ENCODE results near the gene TMEM14A. TPM values are rescaled to one million over a fixed set of nuclear protein-coding genes. Genes with fewer than 3 reads are reported as not detected.
"Not testable (repeated sequence)": the region's sequence is repeated elsewhere in the genome, so short reads cannot be mapped to it uniquely, and the experiment has no call there.

TMEM14A gene
- total RNA-seq, 2 experiments from 2014 or later = 22.5 to 25.3 TPM

GRCh38 chr6:52714761-52715160 lies 43.8 kb downstream of the TMEM14A start:
- not testable (repeated sequence) for H3K27ac Mint-ChIP-seq

GRCh38 chr6:52718550-52718949 lies 47.6 kb downstream of the TMEM14A start:
- H3K27ac Mint-ChIP-seq = no peak overlapping the region
- ChIA-PET POLR2A (no interaction called here), CTCF (no interaction called here)
- no peak overlapping the region for H3K4me3 Mint-ChIP-seq
- H3K9me3 Mint-ChIP-seq = no peaks in the 10 kb centered on the region
- no peaks in the 10 kb centered on the region for H3K4me1 Mint-ChIP-seq
- DNase-seq = no peak
- peaks cover 2% of the 10 kb centered on the region for H3K27me3 Mint-ChIP-seq
- no peaks in the 10 kb centered on the region for H3K36me3 Mint-ChIP-seq (ENCODE audit: low read depth)

More at GRCh38 chr6:52714761-52715160, 43.8 kb downstream of the TMEM14A start:
- CTCF ChIA-PET; POLR2A ChIA-PET; H3K27me3 Mint-ChIP-seq; H3K9me3 Mint-ChIP-seq; DNase-seq; H3K4me1 Mint-ChIP-seq; H3K36me3 Mint-ChIP-seq (ENCODE audit: low read depth); H3K4me3 Mint-ChIP-seq: not testable (repeated sequence)

- ChIA-PET POLR2A (no interaction called here), CTCF (no interaction called here)
- Mint-ChIP-seq H3K36me3 (ENCODE audit: low read depth) (no peaks in the 10 kb centered on the region), H3K9me3 (no peaks in the 10 kb centered on the region), H3K4me3 (no peak overlapping the region), H3K4me1 (no peaks in the 10 kb centered on the region), H3K27ac (no peak overlapping the region), H3K27me3 (peaks cover 2% of the 10 kb centered on the region)
- DNase-seq = no peak
These were observed 49.4 kb downstream of the TMEM14A start for GRCh38 chr6:52720321-52720720.

- CTCF ChIA-PET = interaction anchor here (1.0 kb wide), 1 partner anchor 342 kb away, joined by 3 read pairs; the partner anchor contains the start of gene FBXO9
- Mint-ChIP-seq H3K4me3 (no peak overlapping the region), H3K9me3 (no peaks in the 10 kb centered on the region), H3K36me3 (ENCODE audit: low read depth) (no peaks in the 10 kb centered on the region), H3K4me1 (no peaks in the 10 kb centered on the region), H3K27ac (no peak overlapping the region), H3K27me3 (peaks cover 4% of the 10 kb centered on the region)
- POLR2A ChIA-PET = no interaction called here
- no peak for DNase-seq
These were observed 53.1 kb downstream of the TMEM14A start for GRCh38 chr6:52724042-52724405.

GRCh38 chr6:52724406-52725121 lies 53.7 kb downstream of the TMEM14A start:
- Mint-ChIP-seq H3K4me3 (no peak overlapping the region), H3K4me1 (no peaks in the 10 kb centered on the region), H3K27ac (no peak overlapping the region), H3K36me3 (ENCODE audit: low read depth) (no peaks in the 10 kb centered on the region), H3K27me3 (peaks cover 4% of the 10 kb centered on the region), H3K9me3 (no peaks in the 10 kb centered on the region)
- POLR2A ChIA-PET = no interaction called here
- DNase-seq = peak; percentile 55
- CTCF ChIA-PET = interaction anchor here (1.0 to 1.4 kb wide), 2 partner anchors 12 to 341 kb away, joined by 3 to 4 read pairs; partner anchors contain the start of gene FBXO9

- no peaks in the 10 kb centered on the region for H3K9me3 Mint-ChIP-seq
- no peaks in the 10 kb centered on the region for H3K4me1 Mint-ChIP-seq
- no peak overlapping the region for H3K27ac Mint-ChIP-seq
- H3K4me3 Mint-ChIP-seq = no peak overlapping the region
- DNase-seq = no peak
- H3K27me3 Mint-ChIP-seq = peaks cover 4% of the 10 kb centered on the region
- CTCF ChIA-PET = interaction anchor here (1.0 to 1.4 kb wide), 2 partner anchors 11 to 340 kb away, joined by 3 to 4 read pairs; partner anchors contain the start of gene FBXO9
- no peaks in the 10 kb centered on the region for H3K36me3 Mint-ChIP-seq (ENCODE audit: low read depth)
- POLR2A ChIA-PET = no interaction called here
These were observed 54.2 kb downstream of the TMEM14A start for GRCh38 chr6:52725143-52725534.

GRCh38 chr6:52725535-52726192 lies 54.8 kb downstream of the TMEM14A start:
- H3K27me3 Mint-ChIP-seq = peaks cover 3% of the 10 kb centered on the region
- H3K4me1 Mint-ChIP-seq = no peaks in the 10 kb centered on the region
- H3K9me3 Mint-ChIP-seq = no peaks in the 10 kb centered on the region
- ChIA-PET CTCF (interaction anchor here (1.4 kb wide), 1 partner anchor 11 kb away, joined by 4 read pairs; no protein-coding TSS in a partner anchor), POLR2A (no interaction called here)
- H3K27ac Mint-ChIP-seq = no peak overlapping the region
- H3K4me3 Mint-ChIP-seq = no peak overlapping the region
- no peaks in the 10 kb centered on the region for H3K36me3 Mint-ChIP-seq (ENCODE audit: low read depth)
- no peak for DNase-seq

GRCh38 chr6:52726193-52726542 lies 55.3 kb downstream of the TMEM14A start:
- no peak for DNase-seq
- H3K27me3 Mint-ChIP-seq = peaks cover 2% of the 10 kb centered on the region
- ChIA-PET POLR2A (no interaction called here), CTCF (no interaction called here)
- no peak overlapping the region for H3K4me3 Mint-ChIP-seq
- H3K36me3 Mint-ChIP-seq (ENCODE audit: low read depth) = no peaks in the 10 kb centered on the region
- H3K27ac Mint-ChIP-seq = no peak overlapping the region
- H3K4me1 Mint-ChIP-seq = no peaks in the 10 kb centered on the region
- no peaks in the 10 kb centered on the region for H3K9me3 Mint-ChIP-seq

- Mint-ChIP-seq H3K4me3 (no peak overlapping the region), H3K36me3 (ENCODE audit: low read depth) (no peaks in the 10 kb centered on the region), H3K27ac (no peak overlapping the region), H3K4me1 (no peaks in the 10 kb centered on the region), H3K9me3 (no peaks in the 10 kb centered on the region), H3K27me3 (peaks cover 2% of the 10 kb centered on the region)
- ChIA-PET CTCF (no interaction called here), POLR2A (no interaction called here)
- DNase-seq = no peak
These were observed 56.0 kb downstream of the TMEM14A start for GRCh38 chr6:52726741-52727535.

GRCh38 chr6:52727908-52728307 lies 57.0 kb downstream of the TMEM14A start:
- Mint-ChIP-seq H3K27me3 (peaks cover 2% of the 10 kb centered on the region), H3K4me3 (no peak overlapping the region), H3K9me3 (no peaks in the 10 kb centered on the region), H3K36me3 (ENCODE audit: low read depth) (no peaks in the 10 kb centered on the region), H3K27ac (no peak overlapping the region), H3K4me1 (no peaks in the 10 kb centered on the region)
- ChIA-PET POLR2A (no interaction called here), CTCF (no interaction called here)
- DNase-seq = no peak

- no peak overlapping the region for H3K4me3 Mint-ChIP-seq
- no peak for DNase-seq
- no peak overlapping the region for H3K27ac Mint-ChIP-seq
- peaks cover 2% of the 10 kb centered on the region for H3K27me3 Mint-ChIP-seq
- no peaks in the 10 kb centered on the region for H3K4me1 Mint-ChIP-seq
- no peaks in the 10 kb centered on the region for H3K9me3 Mint-ChIP-seq
- H3K36me3 Mint-ChIP-seq (ENCODE audit: low read depth) = no peaks in the 10 kb centered on the region
- ChIA-PET CTCF (no interaction called here), POLR2A (no interaction called here)
These were observed 57.5 kb downstream of the TMEM14A start for GRCh38 chr6:52728394-52728793.

GRCh38 chr6:52729576-52729975 lies 58.7 kb downstream of the TMEM14A start:
- ChIA-PET POLR2A (no interaction called here), CTCF (no interaction called here)
- DNase-seq = no peak
- Mint-ChIP-seq H3K36me3 (ENCODE audit: low read depth) (no peaks in the 10 kb centered on the region), H3K9me3 (no peaks in the 10 kb centered on the region), H3K4me3 (no peak overlapping the region), H3K27me3 (peaks cover 2% of the 10 kb centered on the region), H3K4me1 (no peaks in the 10 kb centered on the region), H3K27ac (no peak overlapping the region)

GRCh38 chr6:52731719-52732118 lies 60.8 kb downstream of the TMEM14A start:
- Mint-ChIP-seq H3K36me3 (ENCODE audit: low read depth) (no peaks in the 10 kb centered on the region), H3K27ac (no peak overlapping the region), H3K4me3 (no peak overlapping the region), H3K9me3 (no peaks in the 10 kb centered on the region), H3K27me3 (no peaks in the 10 kb centered on the region), H3K4me1 (no peaks in the 10 kb centered on the region)
- POLR2A ChIA-PET = no interaction called here
- CTCF ChIA-PET = no interaction called here
- DNase-seq = no peak

Data from activated CD4-positive, alpha-beta T cell treated with anti-CD3 and anti-CD28 coated beads, Interleukin-2, amount 10 ng/mL, durations not matched to agents 7 days and 5 days (primary cell).